ENCODE data around the gene APBB2. TPM values are rescaled to one million over a fixed set of nuclear protein-coding genes. Genes with fewer than 3 reads are reported as not detected.

APBB2 gene
- total RNA-seq, 1 experiment from 2014 or later, result 80.7 TPM

GRCh38 chr4:40881096-40881495 is 333.2 kb downstream of the APBB2 start:
- peak overlapping the region; percentile 23 for H3K27ac Mint-ChIP-seq (ENCODE audit: unreplicated experiment)
- ChIA-PET CTCF (no interaction called here), POLR2A (no interaction called here)
- Histone ChIP-seq H3K9me3 (no peaks in the 10 kb centered on the region), H3K4me1 (no peaks in the 10 kb centered on the region), H3K4me3 (ENCODE audit: low read depth, low read length) (no peak overlapping the region), H3K36me3 (ENCODE audit: control insufficient read depth, insufficient read depth, low read length) (peaks cover 1% of the 10 kb centered on the region), H3K27me3 (replicated peaks; ENCODE audit: control insufficient read depth, insufficient read depth, low read length) (no peaks in the 10 kb centered on the region)
- no peaks in the 10 kb centered on the region for H3K27me3 Mint-ChIP-seq (ENCODE audit: insufficient read depth, unreplicated experiment)
- H3K4me3 Mint-ChIP-seq (ENCODE audit: unreplicated experiment), result no peak overlapping the region
- DNase-seq, result no peak
- TF ChIP-seq CTCF (IDR thresholded peaks at IDR 0.05; ENCODE audit: insufficient read depth in 1 of 2, low read depth in 1 of 2, low read length in 1 of 2, severe bottlenecking in 1 of 2, unreplicated experiment in 1 of 2), result no peak
- BruUV-seq (replicated peaks), result no TSS peak
- H3K9me3 Mint-ChIP-seq (ENCODE audit: unreplicated experiment), result no peaks in the 10 kb centered on the region
- H3K4me1 Mint-ChIP-seq (ENCODE audit: low read depth, unreplicated experiment), result peaks cover 8% of the 10 kb centered on the region
- peaks cover 49% of the 10 kb centered on the region for H3K36me3 Mint-ChIP-seq (ENCODE audit: insufficient read depth, unreplicated experiment)
- intact Hi-C loops (cut with micrococcal nuclease; ENCODE audit: unreplicated experiment), result no loop called here

- Mint-ChIP-seq H3K27me3 (ENCODE audit: insufficient read depth, unreplicated experiment) (no peaks in the 10 kb centered on the region), H3K27ac (ENCODE audit: unreplicated experiment) (no peak overlapping the region), H3K4me1 (ENCODE audit: low read depth, unreplicated experiment) (peaks cover 8% of the 10 kb centered on the region), H3K4me3 (ENCODE audit: unreplicated experiment) (no peak overlapping the region), H3K9me3 (ENCODE audit: unreplicated experiment) (no peaks in the 10 kb centered on the region), H3K36me3 (ENCODE audit: insufficient read depth, unreplicated experiment) (peaks cover 51% of the 10 kb centered on the region)
- intact Hi-C loops (cut with micrococcal nuclease; ENCODE audit: unreplicated experiment), result no loop called here
- BruUV-seq (replicated peaks), result no TSS peak
- Histone ChIP-seq H3K36me3 (ENCODE audit: control insufficient read depth, insufficient read depth, low read length) (peaks cover 1% of the 10 kb centered on the region), H3K27me3 (replicated peaks; ENCODE audit: control insufficient read depth, insufficient read depth, low read length) (no peaks in the 10 kb centered on the region), H3K4me3 (ENCODE audit: low read depth, low read length) (no peak overlapping the region), H3K9me3 (no peaks in the 10 kb centered on the region), H3K4me1 (no peaks in the 10 kb centered on the region)
- no peak for TF ChIP-seq CTCF (IDR thresholded peaks at IDR 0.05; ENCODE audit: insufficient read depth in 1 of 2, low read depth in 1 of 2, low read length in 1 of 2, severe bottlenecking in 1 of 2, unreplicated experiment in 1 of 2)
- no peak for DNase-seq
- POLR2A ChIA-PET, result no interaction called here
- CTCF ChIA-PET, result no interaction called here
These were observed 335.7 kb downstream of the APBB2 start for GRCh38 chr4:40878548-40879055.

- no peak for DNase-seq
- CTCF ChIA-PET, result no interaction called here
- no peaks in the 10 kb centered on the region for H3K27me3 Mint-ChIP-seq (ENCODE audit: insufficient read depth, unreplicated experiment)
- intact Hi-C loops (cut with micrococcal nuclease; ENCODE audit: unreplicated experiment), result no loop called here
- BruUV-seq (replicated peaks), result no TSS peak
- peaks cover 1% of the 10 kb centered on the region for H3K36me3 ChIP-seq (ENCODE audit: control insufficient read depth, insufficient read depth, low read length)
- H3K4me1 ChIP-seq, result no peaks in the 10 kb centered on the region
- H3K4me3 Mint-ChIP-seq (ENCODE audit: unreplicated experiment), result no peak overlapping the region
- H3K4me3 ChIP-seq (ENCODE audit: low read depth, low read length), result no peak overlapping the region
- no peak overlapping the region for H3K27ac Mint-ChIP-seq (ENCODE audit: unreplicated experiment)
- no peaks in the 10 kb centered on the region for H3K27me3 ChIP-seq (replicated peaks; ENCODE audit: control insufficient read depth, insufficient read depth, low read length)
- peaks cover 4% of the 10 kb centered on the region for H3K4me1 Mint-ChIP-seq (ENCODE audit: low read depth, unreplicated experiment)
- H3K9me3 Mint-ChIP-seq (ENCODE audit: unreplicated experiment), result no peaks in the 10 kb centered on the region
- peaks cover 40% of the 10 kb centered on the region for H3K36me3 Mint-ChIP-seq (ENCODE audit: insufficient read depth, unreplicated experiment)
- POLR2A ChIA-PET, result no interaction called here
- H3K9me3 ChIP-seq, result no peaks in the 10 kb centered on the region
- no peak for TF ChIP-seq CTCF (IDR thresholded peaks at IDR 0.05; ENCODE audit: insufficient read depth in 1 of 2, low read depth in 1 of 2, low read length in 1 of 2, severe bottlenecking in 1 of 2, unreplicated experiment in 1 of 2)
These were observed 337.3 kb downstream of the APBB2 start for GRCh38 chr4:40877081-40877480.

All from Caco-2 (cell line).